Activated CD8-positive, alpha-beta T cell treated with anti-CD3 and anti-CD28 coated beads for 36 hours (primary cell): ENCODE measurements around the gene TNNT3. TPM values are rescaled to one million over a fixed set of nuclear protein-coding genes. Genes with fewer than 3 reads are reported as not detected.

Experiments
- ATAC-seq: fragments of 200-7000 bp; cut with Tn5 transposase; one replicate; pipeline ENCODE4 v1.10.0; 2021; ENCODE audit warnings: mild to moderate bottlenecking, moderate library complexity
- CTCF ChIA-PET: fragments of 350-600 bp; sonication (Branson Sonifier 250); formaldehyde crosslinking; loops from one replicate; lab custom pipeline; 2021; ENCODE audit warnings: antibody characterized with exemption; lab: Charles Lee
- POLR2A ChIA-PET: fragments of 350-600 bp; sonication (Branson Sonifier 250); formaldehyde crosslinking; loops from one replicate; lab custom pipeline; 2021; ENCODE audit warnings: antibody characterized with exemption; lab: Charles Lee
- DNase-seq: peaks from one replicate; pipeline ENCODE4 v3.0.0-alpha.2; 2020
- H3K27ac Mint-ChIP-seq: one replicate; pipeline ENCODE4 v1.8.0; 2021; ENCODE audit warnings: mild to moderate bottlenecking, mixed read lengths
- H3K27me3 Mint-ChIP-seq: one replicate; pipeline ENCODE4 v1.8.0; 2021; ENCODE audit warnings: mixed read lengths
- H3K36me3 Mint-ChIP-seq: one replicate; pipeline ENCODE4 v1.8.0; 2021; ENCODE audit warnings: low read depth, mixed read lengths
- H3K4me1 Mint-ChIP-seq: one replicate; pipeline ENCODE4 v1.8.0; 2021; ENCODE audit warnings: low read depth, mixed read lengths
- H3K4me3 Mint-ChIP-seq: one replicate; pipeline ENCODE4 v1.8.0; 2021; ENCODE audit warnings: mild to moderate bottlenecking, moderate library complexity, mixed read lengths
- H3K9me3 Mint-ChIP-seq: one replicate; pipeline ENCODE4 v1.8.0; 2021; ENCODE audit warnings: mixed read lengths
- intact Hi-C: fragments of 100-400 bp; cut with micrococcal nuclease; formaldehyde crosslinking; loops from one replicate; pipeline ENCODE4 v1.10.0; 2022
- total RNA-seq, 2 experiments: library from RNA; stranded (reverse); gene quantifications; one replicate each; pipeline ENCODE4 v1.2.3, GENCODE V29; 2021
- TF ChIP-seq, protein P1 (sequence below): fragments of 200-600 bp; IDR thresholded peaks from one replicate; pipeline ENCODE4 v1.8.0; 2022; ENCODE audit warnings: antibody characterized with exemption, mild to moderate bottlenecking

TNNT3 gene
- total RNA-seq, 2 experiments from 2014 or later: 4.9 to 5.4 TPM

DNA sequence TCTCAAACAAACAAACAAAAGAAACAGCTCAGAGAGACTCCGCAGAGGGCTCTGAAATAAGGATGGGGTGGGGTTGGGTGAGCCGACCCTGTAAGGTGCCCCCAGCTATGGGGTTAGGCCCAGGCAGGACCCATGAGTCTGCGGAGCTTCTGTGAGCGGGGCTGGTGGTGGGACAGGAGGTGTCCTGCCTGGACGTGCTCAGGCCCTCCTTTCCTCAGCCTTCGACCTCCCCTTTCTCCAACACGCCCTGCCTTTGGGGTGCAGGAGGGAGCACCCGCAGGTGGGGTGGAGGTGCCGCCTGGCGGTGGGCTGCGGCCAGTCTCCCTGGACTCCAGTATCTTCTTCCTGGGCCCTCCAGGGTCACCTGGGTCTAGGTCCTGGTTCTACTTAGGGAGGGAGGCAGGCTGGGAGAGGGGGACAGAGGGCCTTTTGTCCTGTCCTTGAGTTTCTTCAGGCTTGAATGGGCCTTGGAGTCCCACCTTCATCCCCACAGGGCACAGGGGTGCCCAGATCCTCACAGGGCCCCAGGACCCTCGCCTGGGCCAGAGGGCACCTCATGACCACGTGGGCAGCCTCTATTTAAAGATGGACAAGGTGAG, 40.1 kb upstream of the TNNT3 start:
- H3K9me3 Mint-ChIP-seq: no peaks in the 10 kb centered on the region
- intact Hi-C loops: no loop called here
- no peak overlapping the region for H3K4me3 Mint-ChIP-seq
- peaks cover 17% of the 10 kb centered on the region for H3K4me1 Mint-ChIP-seq
- DNase-seq (peak; percentile 1), ATAC-seq (no peak)
- POLR2A ChIA-PET: interaction anchor here (0.9 kb wide), 1 partner anchor 11 kb away, joined by 3 read pairs; no protein-coding TSS in a partner anchor
- H3K27ac Mint-ChIP-seq: no peak overlapping the region
- TF ChIP-seq, protein P1, sequence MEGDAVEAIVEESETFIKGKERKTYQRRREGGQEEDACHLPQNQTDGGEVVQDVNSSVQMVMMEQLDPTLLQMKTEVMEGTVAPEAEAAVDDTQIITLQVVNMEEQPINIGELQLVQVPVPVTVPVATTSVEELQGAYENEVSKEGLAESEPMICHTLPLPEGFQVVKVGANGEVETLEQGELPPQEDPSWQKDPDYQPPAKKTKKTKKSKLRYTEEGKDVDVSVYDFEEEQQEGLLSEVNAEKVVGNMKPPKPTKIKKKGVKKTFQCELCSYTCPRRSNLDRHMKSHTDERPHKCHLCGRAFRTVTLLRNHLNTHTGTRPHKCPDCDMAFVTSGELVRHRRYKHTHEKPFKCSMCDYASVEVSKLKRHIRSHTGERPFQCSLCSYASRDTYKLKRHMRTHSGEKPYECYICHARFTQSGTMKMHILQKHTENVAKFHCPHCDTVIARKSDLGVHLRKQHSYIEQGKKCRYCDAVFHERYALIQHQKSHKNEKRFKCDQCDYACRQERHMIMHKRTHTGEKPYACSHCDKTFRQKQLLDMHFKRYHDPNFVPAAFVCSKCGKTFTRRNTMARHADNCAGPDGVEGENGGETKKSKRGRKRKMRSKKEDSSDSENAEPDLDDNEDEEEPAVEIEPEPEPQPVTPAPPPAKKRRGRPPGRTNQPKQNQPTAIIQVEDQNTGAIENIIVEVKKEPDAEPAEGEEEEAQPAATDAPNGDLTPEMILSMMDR: no peak
- H3K36me3 Mint-ChIP-seq: no peaks in the 10 kb centered on the region
- no peaks in the 10 kb centered on the region for H3K27me3 Mint-ChIP-seq
- CTCF ChIA-PET: interaction anchor here (0.9 kb wide), 1 partner anchor 186 kb away, joined by 3 read pairs; no protein-coding TSS in a partner anchor

DNA sequence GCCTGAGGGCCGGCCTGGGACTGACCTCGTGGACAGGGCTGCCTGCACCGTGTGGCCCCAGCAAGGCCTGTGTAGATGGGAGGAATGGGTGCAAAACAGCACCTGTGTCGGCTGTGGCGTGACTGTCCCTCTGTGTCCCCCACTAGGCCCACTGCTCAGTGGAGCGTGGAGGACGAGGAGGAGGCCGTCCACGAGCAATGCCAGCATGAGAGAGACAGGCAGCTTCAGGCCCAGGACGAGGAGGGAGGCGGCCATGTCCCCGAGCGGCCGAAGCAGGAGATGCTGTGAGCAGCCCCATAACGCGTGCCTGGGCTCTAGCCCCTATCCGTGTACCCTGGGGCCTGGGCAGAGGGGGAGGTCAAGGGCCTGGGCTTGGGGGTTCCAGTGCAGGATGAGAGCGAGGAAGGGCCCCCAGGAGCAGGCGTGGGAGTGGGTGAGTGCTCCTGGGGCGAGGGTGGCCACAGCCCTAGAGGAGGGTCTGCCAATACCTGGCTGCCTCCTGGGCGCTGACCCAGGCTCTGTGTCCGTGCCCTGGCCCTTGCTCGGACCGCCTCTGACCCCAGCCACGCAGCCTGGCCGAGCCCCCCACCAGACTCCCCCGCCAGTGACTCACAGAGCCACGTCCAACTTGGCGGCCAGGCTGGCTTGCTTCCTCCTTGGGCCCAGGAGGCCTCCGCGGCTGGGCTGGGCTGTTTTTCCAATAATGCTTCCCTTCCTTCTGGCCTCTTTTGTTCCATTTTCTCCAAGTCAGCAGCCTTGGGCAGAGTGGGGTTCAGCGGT, 39.4 kb upstream of the TNNT3 start:
- DNase-seq: peak; percentile 0
- Mint-ChIP-seq H3K27me3 (no peaks in the 10 kb centered on the region), H3K4me1 (peaks cover 16% of the 10 kb centered on the region), H3K36me3 (no peaks in the 10 kb centered on the region), H3K27ac (no peak overlapping the region), H3K4me3 (no peak overlapping the region), H3K9me3 (no peaks in the 10 kb centered on the region)
- ATAC-seq: no peak
- POLR2A ChIA-PET: no interaction called here
- TF ChIP-seq, protein P1: no peak
- intact Hi-C loops: loop anchor here (5.0 to 10.0 kb wide), 3 partner anchors 37 to 275 kb away; partner anchors contain the start of genes TNNI2 and TNNT3
- CTCF ChIA-PET: interaction anchor here (1.2 to 3.9 kb wide), 3 partner anchors 28 to 306 kb away, joined by 3 to 32 read pairs (median 7); partner anchors contain the start of gene LSP1

DNA sequence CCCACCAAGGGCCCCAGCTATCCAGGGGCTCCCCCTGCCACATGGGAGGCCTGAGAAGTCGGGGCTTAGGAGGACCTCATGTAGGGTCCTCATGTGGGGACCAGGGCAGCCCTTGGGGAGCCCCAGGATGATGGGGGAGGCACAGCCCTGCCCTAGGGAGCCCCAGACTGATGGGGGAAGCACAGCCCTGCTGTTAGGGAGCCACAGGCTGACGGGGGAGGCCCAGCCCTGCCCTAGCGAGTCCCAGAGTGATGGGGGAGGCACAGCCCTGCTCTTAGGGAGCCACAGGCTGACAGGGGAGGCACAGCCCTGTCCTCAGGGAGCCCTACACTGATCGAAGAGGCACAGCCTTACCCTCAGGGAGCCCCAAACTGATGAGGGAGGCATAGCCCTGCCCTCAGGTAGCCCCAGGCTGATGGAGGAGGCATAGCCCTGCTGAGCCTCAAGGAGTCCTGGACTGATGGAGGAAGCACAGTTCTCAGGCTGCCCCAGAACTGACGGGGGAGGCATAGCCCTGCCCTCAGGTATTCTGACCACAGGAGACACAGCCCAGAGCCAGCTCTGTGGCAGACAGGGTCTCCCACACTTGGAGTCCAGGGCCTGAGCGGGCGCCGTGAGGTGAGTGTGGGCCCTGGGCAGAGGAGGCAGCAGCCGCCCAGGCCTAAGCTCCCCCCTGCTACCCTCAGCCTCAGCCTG, 38.6 kb upstream of the TNNT3 start:
- peak; percentile 3 for DNase-seq
- Mint-ChIP-seq H3K9me3 (no peaks in the 10 kb centered on the region), H3K4me3 (no peak overlapping the region), H3K27me3 (no peaks in the 10 kb centered on the region), H3K36me3 (no peaks in the 10 kb centered on the region), H3K4me1 (peaks cover 12% of the 10 kb centered on the region), H3K27ac (no peak overlapping the region)
- TF ChIP-seq, protein P1: no peak
- CTCF ChIA-PET: interaction anchor here (1.2 to 3.9 kb wide), 8 partner anchors 11 to 306 kb away, joined by 3 to 34 read pairs (median 12); partner anchors contain the start of gene LSP1
- intact Hi-C loops: loop anchor here (5.0 to 10.0 kb wide), 3 partner anchors 36 to 274 kb away; partner anchors contain the start of genes TNNI2 and TNNT3
- no peak for ATAC-seq
- POLR2A ChIA-PET: interaction anchor here (1.0 kb wide), 1 partner anchor 9 kb away, joined by 3 read pairs; no protein-coding TSS in a partner anchor

DNA sequence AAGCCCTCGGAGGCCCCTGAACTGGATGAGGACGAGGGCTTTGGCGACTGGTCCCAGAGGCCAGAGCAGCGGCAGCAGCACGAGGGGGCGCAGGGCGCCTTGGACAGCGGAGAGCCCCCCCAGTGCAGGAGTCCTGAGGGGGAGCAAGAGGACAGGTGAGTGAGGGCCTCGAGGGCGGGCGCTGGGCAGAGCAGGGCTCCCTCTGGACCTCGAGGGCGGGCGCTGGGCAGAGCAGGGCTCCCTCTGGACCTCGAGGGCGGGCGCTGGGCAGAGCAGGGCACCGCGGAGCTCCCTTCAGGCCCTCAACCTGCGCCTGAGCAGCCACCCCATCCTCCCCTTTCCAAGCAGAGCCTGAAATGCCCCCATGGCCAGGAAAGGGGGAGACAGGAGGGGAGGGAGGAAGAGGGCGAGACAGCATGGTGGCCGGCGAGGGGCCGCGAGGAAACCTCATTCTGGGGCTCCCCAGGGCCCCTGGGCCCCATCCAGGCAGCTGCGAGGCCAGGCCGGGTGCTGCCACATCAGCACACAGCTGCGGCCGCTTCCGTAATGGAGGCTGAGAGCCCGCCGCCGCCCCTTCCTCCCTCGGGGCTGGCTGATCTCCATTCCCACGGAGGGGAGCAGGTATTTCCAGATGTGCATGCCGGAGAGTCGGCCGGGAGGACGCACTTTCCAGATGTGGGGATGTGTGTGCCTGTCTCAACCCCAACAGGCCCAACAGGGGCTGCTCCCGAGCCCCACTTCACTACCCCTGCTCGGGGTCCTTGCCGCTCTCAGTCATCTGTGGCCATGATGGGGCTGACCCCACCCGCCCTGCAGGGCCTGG, 37.9 kb upstream of the TNNT3 start:
- CTCF ChIA-PET: interaction anchor here (0.6 to 3.9 kb wide), 44 partner anchors 9 to 275 kb away, joined by 3 to 34 read pairs (median 5); partner anchors contain the start of genes H19, LSP1, PRR33 and TNNI2
- intact Hi-C loops: loop anchor here (5.0 to 10.0 kb wide), 3 partner anchors 36 to 273 kb away; partner anchors contain the start of genes TNNI2 and TNNT3
- Mint-ChIP-seq H3K36me3 (no peaks in the 10 kb centered on the region), H3K4me1 (peaks cover 8% of the 10 kb centered on the region), H3K4me3 (no peak overlapping the region), H3K27me3 (no peaks in the 10 kb centered on the region), H3K9me3 (no peaks in the 10 kb centered on the region), H3K27ac (no peak overlapping the region)
- ATAC-seq (peak; percentile 24), DNase-seq (peak; percentile 15)
- TF ChIP-seq, protein P1: no peak
- POLR2A ChIA-PET: interaction anchor here (0.6 to 1.4 kb wide), 7 partner anchors 9 to 423 kb away, joined by 3 to 10 read pairs (median 4); partner anchors contain the start of gene PRR33
